WTC11 (cell line): ENCODE results near the gene RSPH3.

Experiments used
- TEAD4 ChIP-seq: sonication (generic); formaldehyde crosslinking; IDR thresholded peaks from 2 replicates; pipeline ENCODE4 v1.8.0; 2022; ENCODE audit warnings: mild to moderate bottlenecking, missing genetic modification reagents
- TF ChIP-seq, protein P1 (sequence below): fragments of 200-600 bp; IDR thresholded peaks from 2 replicates; pipeline ENCODE4 v1.8.0; 2022; ENCODE audit warnings: antibody characterized with exemption

DNA sequence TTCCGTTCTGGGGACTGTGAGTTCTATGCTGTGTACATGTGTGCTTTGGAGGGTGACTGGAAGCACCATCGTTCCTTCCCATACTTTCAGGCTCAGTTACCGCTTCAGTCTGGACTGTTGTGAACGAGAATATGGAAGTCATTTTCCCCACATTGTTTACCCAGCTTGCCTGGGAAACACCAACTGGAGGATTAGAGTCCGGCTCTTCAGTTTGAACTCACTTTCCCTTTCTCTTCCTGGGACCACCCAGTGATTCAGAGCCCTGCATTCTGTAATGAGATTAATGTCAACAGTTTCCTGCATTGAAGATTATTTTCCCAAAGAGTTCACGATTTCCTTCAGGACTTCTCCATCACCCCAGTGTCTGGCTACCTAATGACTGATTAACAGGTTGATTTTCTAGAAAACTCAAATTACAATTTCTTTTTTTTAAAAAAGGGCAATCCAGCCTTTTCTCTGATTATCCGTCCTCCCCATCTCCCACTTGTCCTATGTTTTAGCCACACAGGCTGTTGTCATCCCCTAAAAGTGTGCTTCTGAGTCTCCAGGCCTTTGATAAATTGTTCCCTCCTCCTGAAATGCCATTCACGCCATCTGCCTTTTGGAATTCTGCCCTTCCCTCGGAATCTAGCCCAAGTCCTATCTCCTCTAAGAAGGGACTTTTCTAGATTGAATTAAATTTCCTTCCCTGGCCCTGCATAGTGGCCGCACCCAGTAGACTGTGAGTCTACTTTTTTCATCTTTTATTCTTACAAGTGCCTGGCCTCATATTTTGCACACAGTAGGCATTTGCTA, 48.1 kb upstream of the RSPH3 start:
- TF ChIP-seq, protein P1, sequence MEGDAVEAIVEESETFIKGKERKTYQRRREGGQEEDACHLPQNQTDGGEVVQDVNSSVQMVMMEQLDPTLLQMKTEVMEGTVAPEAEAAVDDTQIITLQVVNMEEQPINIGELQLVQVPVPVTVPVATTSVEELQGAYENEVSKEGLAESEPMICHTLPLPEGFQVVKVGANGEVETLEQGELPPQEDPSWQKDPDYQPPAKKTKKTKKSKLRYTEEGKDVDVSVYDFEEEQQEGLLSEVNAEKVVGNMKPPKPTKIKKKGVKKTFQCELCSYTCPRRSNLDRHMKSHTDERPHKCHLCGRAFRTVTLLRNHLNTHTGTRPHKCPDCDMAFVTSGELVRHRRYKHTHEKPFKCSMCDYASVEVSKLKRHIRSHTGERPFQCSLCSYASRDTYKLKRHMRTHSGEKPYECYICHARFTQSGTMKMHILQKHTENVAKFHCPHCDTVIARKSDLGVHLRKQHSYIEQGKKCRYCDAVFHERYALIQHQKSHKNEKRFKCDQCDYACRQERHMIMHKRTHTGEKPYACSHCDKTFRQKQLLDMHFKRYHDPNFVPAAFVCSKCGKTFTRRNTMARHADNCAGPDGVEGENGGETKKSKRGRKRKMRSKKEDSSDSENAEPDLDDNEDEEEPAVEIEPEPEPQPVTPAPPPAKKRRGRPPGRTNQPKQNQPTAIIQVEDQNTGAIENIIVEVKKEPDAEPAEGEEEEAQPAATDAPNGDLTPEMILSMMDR = no peak
- no peak for TF ChIP-seq TEAD4
